H9 (cell line): ENCODE measurements around the gene PPARGC1A. TPM values are rescaled to one million over a fixed set of nuclear protein-coding genes. Genes with fewer than 3 reads are reported as not detected.

Experiments used
- DNase-seq: peaks from one replicate; pipeline ENCODE4 v3.0.0-alpha.2; 2017
- H2AFZ ChIP-seq: one replicate; pipeline ENCODE4 v1.6.1; 2013; ENCODE audit warnings: mild to moderate bottlenecking, low read length, control low read depth, moderate library complexity
- H2AK5ac ChIP-seq: 2 replicates; pipeline ENCODE4 v1.6.1; 2013; ENCODE audit warnings: low read length, control low read depth, mixed read lengths; ENCODE audit not compliant: insufficient read length
- H2BK120ac ChIP-seq: one replicate; pipeline ENCODE4 v1.6.1; 2013; ENCODE audit warnings: low read depth, mild to moderate bottlenecking, low read length, control low read depth, inconsistent platforms; ENCODE audit not compliant: poor library complexity, severe bottlenecking
- H2BK12ac ChIP-seq: 2 replicates; pipeline ENCODE4 v1.6.1; 2013; ENCODE audit warnings: low read length, control low read depth, mixed read lengths, low read depth; ENCODE audit not compliant: insufficient read length
- H2BK15ac ChIP-seq: 2 replicates; pipeline ENCODE4 v1.6.1; 2013; ENCODE audit warnings: low read depth, low read length, control low read depth
- H2BK20ac ChIP-seq: one replicate; pipeline ENCODE4 v1.6.1; 2013; ENCODE audit warnings: low read depth, mild to moderate bottlenecking, low read length, control low read depth, inconsistent platforms; ENCODE audit not compliant: poor library complexity, severe bottlenecking
- H2BK5ac ChIP-seq: 2 replicates; pipeline ENCODE4 v1.6.1; 2013; ENCODE audit warnings: low read length, control low read depth, mixed read lengths; ENCODE audit not compliant: insufficient read length
- H3K14ac ChIP-seq: 2 replicates; pipeline ENCODE4 v1.6.1; 2013; ENCODE audit warnings: low read length, control low read depth; ENCODE audit not compliant: insufficient read depth
- H3K18ac ChIP-seq: 2 replicates; pipeline ENCODE4 v1.6.1; 2013; ENCODE audit warnings: low read depth, mild to moderate bottlenecking, mixed read lengths, low read length, control low read depth; ENCODE audit not compliant: insufficient read length
- H3K23ac ChIP-seq: 2 replicates; pipeline ENCODE4 v1.6.1; 2013; ENCODE audit warnings: low read length, control low read depth, mixed read lengths, low read depth; ENCODE audit not compliant: insufficient read length
- H3K23me2 ChIP-seq: 2 replicates; pipeline ENCODE4 v1.6.1; 2013; ENCODE audit warnings: low read depth, mild to moderate bottlenecking, mixed read lengths, low read length, control low read depth; ENCODE audit not compliant: insufficient read length, poor library complexity, severe bottlenecking
- H3K27ac ChIP-seq: 2 replicates; pipeline ENCODE4 v1.5.1; 2013; ENCODE audit warnings: low read length, control low read depth, mixed read lengths, low read depth; ENCODE audit not compliant: insufficient read length
- H3K27me3 ChIP-seq: 2 replicates; pipeline ENCODE4 v1.6.1; 2013; ENCODE audit warnings: low read length, control low read depth, inconsistent platforms; ENCODE audit not compliant: insufficient read depth
- H3K4ac ChIP-seq: 2 replicates; pipeline ENCODE4 v1.6.1; 2013; ENCODE audit warnings: low read depth, mild to moderate bottlenecking, control low read depth, inconsistent platforms, low read length, moderate library complexity
- H3K4me1 ChIP-seq: 2 replicates; pipeline ENCODE4 v1.6.1; 2013; ENCODE audit warnings: low read length, control low read depth, inconsistent platforms; ENCODE audit not compliant: insufficient read depth
- H3K4me2 ChIP-seq: 2 replicates; pipeline ENCODE4 v1.6.1; 2013; ENCODE audit warnings: low read length, control low read depth, mixed read lengths; ENCODE audit not compliant: insufficient read length, insufficient read depth
- H3K56ac ChIP-seq: 2 replicates; pipeline ENCODE4 v1.6.1; 2013; ENCODE audit warnings: low read depth, mild to moderate bottlenecking, mixed read lengths, low read length, control low read depth; ENCODE audit not compliant: insufficient read length
- H3K79me1 ChIP-seq: 2 replicates; pipeline ENCODE4 v1.6.1; 2013; ENCODE audit warnings: low read depth, mild to moderate bottlenecking, moderate library complexity, low read length, control low read depth, inconsistent platforms; ENCODE audit not compliant: insufficient read depth, poor library complexity, severe bottlenecking
- H3K79me2 ChIP-seq: 2 replicates; pipeline ENCODE4 v1.6.1; 2013; ENCODE audit warnings: low read length, control low read depth, inconsistent platforms; ENCODE audit not compliant: insufficient read depth
- H3K9ac ChIP-seq: 2 replicates; pipeline ENCODE4 v1.6.1; 2013; ENCODE audit warnings: low read length, control low read depth, mixed read lengths; ENCODE audit not compliant: insufficient read length; ENCODE audit errors: extremely low read depth
- H3K9me3 ChIP-seq: one replicate; pipeline ENCODE4 v1.6.1; 2013; ENCODE audit warnings: low read depth, low read length, inconsistent platforms; ENCODE audit not compliant: control insufficient read depth
- H3T11ph ChIP-seq: one replicate; pipeline ENCODE4 v1.6.1; 2013; ENCODE audit warnings: mild to moderate bottlenecking, low read length, control low read depth, inconsistent platforms
- H4K20me1 ChIP-seq: one replicate; pipeline ENCODE4 v1.6.1; 2013; ENCODE audit not compliant: control insufficient read depth, insufficient read length, insufficient read depth
- H4K5ac ChIP-seq: 2 replicates; pipeline ENCODE4 v1.6.1; 2013; ENCODE audit warnings: low read depth, mild to moderate bottlenecking, mixed read lengths, low read length, control low read depth; ENCODE audit not compliant: insufficient read length
- H4K8ac ChIP-seq: replicated peaks from 2 replicates; pipeline ENCODE4 v1.6.1; 2013; ENCODE audit warnings: low read length, control low read depth, mixed read lengths, low read depth; ENCODE audit not compliant: insufficient read length
- H4K91ac ChIP-seq: 2 replicates; pipeline ENCODE4 v1.6.1; 2013; ENCODE audit warnings: low read depth, mild to moderate bottlenecking, moderate library complexity, mixed read lengths, low read length, control low read depth; ENCODE audit not compliant: insufficient read length
- H3K27ac Mint-ChIP-seq, 3 experiments: 2 replicates in 2 of 3; 3 replicates in 1 of 3; pipeline ENCODE4 v1.8.0; 2020 to 2021; ENCODE audit warnings: mixed read lengths in 3 of 3, mild to moderate bottlenecking in 1 of 3, moderate library complexity in 1 of 3
- H3K27me3 Mint-ChIP-seq: 2 replicates; pipeline ENCODE4 v1.8.0; 2021; ENCODE audit warnings: low read depth, mild to moderate bottlenecking, moderate library complexity, mixed read lengths
- H3K36me3 Mint-ChIP-seq, 3 experiments: 2 replicates in 2 of 3; 3 replicates in 1 of 3; pipeline ENCODE4 v1.8.0; 2020 to 2021; ENCODE audit warnings: low read depth in 3 of 3, mixed read lengths in 3 of 3; ENCODE audit not compliant: insufficient read depth in 1 of 3
- H3K4me1 Mint-ChIP-seq, 2 experiments: 2 replicates each; pipeline ENCODE4 v1.8.0; 2020; ENCODE audit warnings: mixed read lengths in 2 of 2
- H3K4me3 Mint-ChIP-seq, 2 experiments: 2 replicates in 1 of 2; 3 replicates in 1 of 2; pipeline ENCODE4 v1.8.0; 2020 to 2021; ENCODE audit warnings: mild to moderate bottlenecking in 2 of 2, mixed read lengths in 2 of 2, moderate library complexity in 1 of 2
- H3K9me3 Mint-ChIP-seq, 2 experiments: 2 replicates in 1 of 2; 3 replicates in 1 of 2; pipeline ENCODE4 v1.8.0; 2020; ENCODE audit warnings: mild to moderate bottlenecking in 2 of 2, mixed read lengths in 2 of 2, moderate library complexity in 1 of 2
- WGBS: extraction: QIAGEN DNeasy Blood & Tissue Kit; methylation state at CpG from one replicate; pipeline ENCODE4 v1.1.7; 2013; ENCODE audit warnings: missing lambda C conversion rate, low lambda C conversion rate, mixed read lengths; ENCODE audit not compliant: insufficient read length; ENCODE audit errors: extremely low coverage; 5-methylcytosine and 5-hydroxymethylcytosine counted together
- total RNA-seq: library from RNA; stranded (reverse); gene quantifications from 2 replicates; pipeline ENCODE4 v1.2.1, GENCODE V29; 2021
- TF ChIP-seq, protein P1 (sequence below): fragments of 200-600 bp; sonication (generic); conservative IDR thresholded peaks from 3 replicates; pipeline ENCODE4 v1.8.0; 2021; ENCODE audit warnings: antibody characterized with exemption, mild to moderate bottlenecking

The PPARGC1A gene
- total RNA-seq, 1 experiment from 2014 or later, result 1.7 TPM

DNA sequence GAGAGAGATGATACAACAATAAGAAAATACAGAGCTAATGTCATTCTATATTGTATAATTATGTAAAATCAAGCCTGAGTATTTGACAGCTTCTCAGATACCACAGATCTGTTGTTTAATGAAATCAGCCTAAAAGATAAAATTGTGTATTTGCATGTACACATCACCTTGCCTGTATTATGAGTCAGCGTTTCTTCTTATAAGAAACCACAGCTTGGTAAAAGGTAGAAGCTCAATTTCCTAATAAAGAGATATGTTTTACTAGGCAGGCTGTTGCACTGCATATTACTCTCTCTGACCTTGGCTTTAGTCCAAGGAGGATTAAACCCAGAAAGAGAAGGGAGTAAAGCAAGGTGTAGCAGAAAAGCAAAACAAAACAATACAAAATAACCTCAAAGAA is 121.3 kb downstream of the PPARGC1A start:
- no peak for DNase-seq
- Histone ChIP-seq H2BK15ac (no peak overlapping the region), H4K20me1 (no peaks in the 10 kb centered on the region), H2AK5ac (no peak overlapping the region), H3K4me2 (no peak overlapping the region), H3K27me3 (no peaks in the 10 kb centered on the region), H3K56ac (no peak overlapping the region), H3K23me2 (no peaks in the 10 kb centered on the region), H3K9ac (no peak overlapping the region), H2AFZ (no peak overlapping the region), H3K79me1 (no peaks in the 10 kb centered on the region), H3K9me3 (no peaks in the 10 kb centered on the region), H3K79me2 (no peaks in the 10 kb centered on the region), H4K5ac (no peak overlapping the region), H2BK20ac (no peak overlapping the region), H3K18ac (no peak overlapping the region), H3K4ac (no peak overlapping the region), H3K27ac (no peak overlapping the region), H2BK5ac (no peak overlapping the region), H3K4me1 (no peaks in the 10 kb centered on the region; the same call in 1 of the 2 replicates), H2BK12ac (no peak overlapping the region), H2BK120ac (no peak overlapping the region), H4K8ac (no peak overlapping the region), H3K14ac (no peak overlapping the region), H3K23ac (no peak overlapping the region), H4K91ac (no peak overlapping the region), H3T11ph (no peak overlapping the region)
- H3K27ac Mint-ChIP-seq, result no peak overlapping the region
- H3K4me3 Mint-ChIP-seq, result no peak overlapping the region
- WGBS, result no CpG with 5 or more reads among the region's 1 CpG
- no peaks in the 10 kb centered on the region for H3K27me3 Mint-ChIP-seq
- H3K36me3 Mint-ChIP-seq, result no peaks in the 10 kb centered on the region
- no peaks in the 10 kb centered on the region for H3K9me3 Mint-ChIP-seq
- H3K4me1 Mint-ChIP-seq, result peaks cover 8% of the 10 kb centered on the region in 2 experiments
- TF ChIP-seq, protein P1, sequence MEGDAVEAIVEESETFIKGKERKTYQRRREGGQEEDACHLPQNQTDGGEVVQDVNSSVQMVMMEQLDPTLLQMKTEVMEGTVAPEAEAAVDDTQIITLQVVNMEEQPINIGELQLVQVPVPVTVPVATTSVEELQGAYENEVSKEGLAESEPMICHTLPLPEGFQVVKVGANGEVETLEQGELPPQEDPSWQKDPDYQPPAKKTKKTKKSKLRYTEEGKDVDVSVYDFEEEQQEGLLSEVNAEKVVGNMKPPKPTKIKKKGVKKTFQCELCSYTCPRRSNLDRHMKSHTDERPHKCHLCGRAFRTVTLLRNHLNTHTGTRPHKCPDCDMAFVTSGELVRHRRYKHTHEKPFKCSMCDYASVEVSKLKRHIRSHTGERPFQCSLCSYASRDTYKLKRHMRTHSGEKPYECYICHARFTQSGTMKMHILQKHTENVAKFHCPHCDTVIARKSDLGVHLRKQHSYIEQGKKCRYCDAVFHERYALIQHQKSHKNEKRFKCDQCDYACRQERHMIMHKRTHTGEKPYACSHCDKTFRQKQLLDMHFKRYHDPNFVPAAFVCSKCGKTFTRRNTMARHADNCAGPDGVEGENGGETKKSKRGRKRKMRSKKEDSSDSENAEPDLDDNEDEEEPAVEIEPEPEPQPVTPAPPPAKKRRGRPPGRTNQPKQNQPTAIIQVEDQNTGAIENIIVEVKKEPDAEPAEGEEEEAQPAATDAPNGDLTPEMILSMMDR, result no peak
